GM18858 (cell line): ENCODE data around the gene RAB3B.
"Not testable (repeated sequence)": the region's sequence is repeated elsewhere in the genome, so short reads cannot be mapped to it uniquely, and the experiment has no call there.

Experiments
- ATAC-seq: cut with Tn5 transposase; IDR thresholded peaks from one replicate; pipeline ENCODE4 v1.9.1; 2021; ENCODE audit not compliant: unreplicated experiment

The RAB3B gene

GRCh38 chr1:51989582-51990477, 670 bp downstream of the RAB3B start:
- ATAC-seq, result no peak

- ATAC-seq, result no peak
Measured at GRCh38 chr1:51988254-51988653, 2.2 kb downstream of the RAB3B start.

GRCh38 chr1:51986718-51987117, 3.8 kb downstream of the RAB3B start:
- ATAC-seq, result no peak

GRCh38 chr1:51982161-51982560, 8.3 kb downstream of the RAB3B start:
- no peak for ATAC-seq

- no peak for ATAC-seq
Measured at GRCh38 chr1:51981555-51981954, 8.9 kb downstream of the RAB3B start.

- no peak for ATAC-seq
Measured at GRCh38 chr1:51978099-51978498, 12.4 kb downstream of the RAB3B start.

- no peak for ATAC-seq
Measured at GRCh38 chr1:51976846-51977602, 13.5 kb downstream of the RAB3B start.

- no peak for ATAC-seq
Measured at GRCh38 chr1:51973587-51974474, 16.7 kb downstream of the RAB3B start.

- no peak for ATAC-seq
Measured at GRCh38 chr1:51969038-51969705, 21.3 kb downstream of the RAB3B start.

GRCh38 chr1:51968632-51969031, 21.9 kb downstream of the RAB3B start:
- ATAC-seq, result no peak

GRCh38 chr1:51967213-51967791, 23.2 kb downstream of the RAB3B start:
- not testable (repeated sequence) for ATAC-seq

GRCh38 chr1:51966559-51966958, 23.9 kb downstream of the RAB3B start:
- ATAC-seq, result no peak

- no peak for ATAC-seq
Measured at GRCh38 chr1:51964309-51964696, 26.2 kb downstream of the RAB3B start.

- ATAC-seq, result no peak
Measured at GRCh38 chr1:51963592-51964308, 26.8 kb downstream of the RAB3B start.

- no peak for ATAC-seq
Measured at GRCh38 chr1:51962486-51963356, 27.8 kb downstream of the RAB3B start.

GRCh38 chr1:51961954-51962353, 28.5 kb downstream of the RAB3B start:
- ATAC-seq, result no peak

- no peak for ATAC-seq
Measured at GRCh38 chr1:51961231-51961630, 29.3 kb downstream of the RAB3B start.

GRCh38 chr1:51960262-51960661, 30.2 kb downstream of the RAB3B start:
- no peak for ATAC-seq

- no peak for ATAC-seq
Measured at GRCh38 chr1:51958824-51959223, 31.7 kb downstream of the RAB3B start.
